Retina (tissue), 1 donor: ENCODE results near the gene SAMD7.
A peak's percentile ranks its signal among the peaks of the same experiment; 100 is the strongest.

Source experiments
- DNase-seq: peaks from one replicate; pipeline ENCODE4 v3.0.0-alpha.2; 2016

Gene SAMD7

GRCh38 chr3:169914321-169914720, 2.9 kb downstream of the SAMD7 start:
- no peak for DNase-seq

GRCh38 chr3:169923189-169923588, 11.8 kb downstream of the SAMD7 start:
- no peak for DNase-seq

GRCh38 chr3:169923831-169924230, 12.5 kb downstream of the SAMD7 start:
- DNase-seq: no peak

- DNase-seq: no peak
These were observed 18.6 kb downstream of the SAMD7 start for GRCh38 chr3:169929830-169930519.

- no peak for DNase-seq
These were observed 19.5 kb downstream of the SAMD7 start for GRCh38 chr3:169930843-169931242.

GRCh38 chr3:169931747-169932520, 20.6 kb downstream of the SAMD7 start:
- no peak for DNase-seq

- DNase-seq: no peak
These were observed 27.9 kb downstream of the SAMD7 start for GRCh38 chr3:169939320-169939719.

- no peak for DNase-seq
These were observed 28.4 kb downstream of the SAMD7 start for GRCh38 chr3:169939751-169940150.

- DNase-seq: no peak
These were observed 29.3 kb downstream of the SAMD7 start for GRCh38 chr3:169940470-169941181.

GRCh38 chr3:169945313-169945712, 33.9 kb downstream of the SAMD7 start:
- no peak for DNase-seq

GRCh38 chr3:169946336-169946735, 35.0 kb downstream of the SAMD7 start:
- no peak for DNase-seq

GRCh38 chr3:169948559-169949448, 37.4 kb downstream of the SAMD7 start:
- no peak for DNase-seq

- DNase-seq: no peak
These were observed 40.7 kb downstream of the SAMD7 start for GRCh38 chr3:169952045-169952444.

GRCh38 chr3:169953462-169954141, 42.2 kb downstream of the SAMD7 start:
- DNase-seq: no peak

- no peak for DNase-seq
These were observed 42.9 kb downstream of the SAMD7 start for GRCh38 chr3:169954142-169954756.

- DNase-seq: no peak
These were observed 44.0 kb downstream of the SAMD7 start for GRCh38 chr3:169955406-169955805.

GRCh38 chr3:169964176-169964575, 52.8 kb downstream of the SAMD7 start:
- no peak for DNase-seq

- no peak for DNase-seq
These were observed 54.4 kb downstream of the SAMD7 start for GRCh38 chr3:169965562-169966427.

- DNase-seq: peak; percentile 97
These were observed 55.1 kb downstream of the SAMD7 start, which contains the start of gene SEC62 for GRCh38 chr3:169966428-169966950. SEC62 (plus strand) TSS chr3:169966807; CDS start chr3:169966823, 16 bp downstream.
